Loucy (cell line): ENCODE results near the gene REC114.

Experiments
- EZH2phosphoT487 ChIP-seq: fragments of 200-600 bp; IDR thresholded peaks from 2 replicates; pipeline ENCODE4 v1.6.1; 2018; ENCODE audit warnings: antibody characterized with exemption, mild to moderate bottlenecking, moderate library complexity, borderline replicate concordance
- TF ChIP-seq, protein P1 (sequence below): fragments of 200-600 bp; sonication (generic); conservative IDR thresholded peaks from 2 replicates; pipeline ENCODE4 v1.5.1; 2014; ENCODE audit warnings: mild to moderate bottlenecking, antibody characterized with exemption, low read length

DNA sequence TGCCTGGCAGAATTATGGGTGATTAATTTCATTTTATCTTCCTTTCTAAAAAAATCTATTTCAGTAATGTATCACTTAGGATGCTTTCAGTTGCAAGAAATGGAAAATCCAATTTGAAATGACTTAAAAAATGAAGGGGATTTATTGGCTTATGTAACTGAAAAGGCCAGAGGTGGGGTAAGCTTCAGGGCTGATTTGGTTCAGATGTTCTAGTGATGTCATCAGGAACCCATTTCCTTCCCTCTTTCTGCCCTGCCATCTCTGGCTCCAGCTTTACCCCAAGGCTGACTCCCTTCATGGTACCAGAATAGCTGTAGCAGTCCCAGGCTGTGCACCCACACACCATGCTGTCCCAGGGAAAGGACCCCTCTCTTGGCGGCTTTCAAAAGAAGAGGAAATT, 18.5 kb upstream of the REC114 start:
- TF ChIP-seq, protein P1, sequence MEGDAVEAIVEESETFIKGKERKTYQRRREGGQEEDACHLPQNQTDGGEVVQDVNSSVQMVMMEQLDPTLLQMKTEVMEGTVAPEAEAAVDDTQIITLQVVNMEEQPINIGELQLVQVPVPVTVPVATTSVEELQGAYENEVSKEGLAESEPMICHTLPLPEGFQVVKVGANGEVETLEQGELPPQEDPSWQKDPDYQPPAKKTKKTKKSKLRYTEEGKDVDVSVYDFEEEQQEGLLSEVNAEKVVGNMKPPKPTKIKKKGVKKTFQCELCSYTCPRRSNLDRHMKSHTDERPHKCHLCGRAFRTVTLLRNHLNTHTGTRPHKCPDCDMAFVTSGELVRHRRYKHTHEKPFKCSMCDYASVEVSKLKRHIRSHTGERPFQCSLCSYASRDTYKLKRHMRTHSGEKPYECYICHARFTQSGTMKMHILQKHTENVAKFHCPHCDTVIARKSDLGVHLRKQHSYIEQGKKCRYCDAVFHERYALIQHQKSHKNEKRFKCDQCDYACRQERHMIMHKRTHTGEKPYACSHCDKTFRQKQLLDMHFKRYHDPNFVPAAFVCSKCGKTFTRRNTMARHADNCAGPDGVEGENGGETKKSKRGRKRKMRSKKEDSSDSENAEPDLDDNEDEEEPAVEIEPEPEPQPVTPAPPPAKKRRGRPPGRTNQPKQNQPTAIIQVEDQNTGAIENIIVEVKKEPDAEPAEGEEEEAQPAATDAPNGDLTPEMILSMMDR = no peak
- no peak for TF ChIP-seq EZH2phosphoT487
